HG03575 (cell line): ENCODE results near the gene FIBP.

Experiments used
- ATAC-seq: cut with Tn5 transposase; IDR thresholded peaks from one replicate; pipeline ENCODE4 v1.9.1; 2021; ENCODE audit not compliant: unreplicated experiment, insufficient number of reproducible peaks, low FRiP score; ENCODE audit errors: extremely low read depth

The FIBP gene

GRCh38 chr11:65873318-65874156 is 14.7 kb downstream of the FIBP start:
- no peak for ATAC-seq

GRCh38 chr11:65872586-65873317 is 15.5 kb downstream of the FIBP start, which contains the start of gene EFEMP2:
TSS of gene EFEMP2 (minus strand) at chr11:65872800. CDS start at chr11:65872354, 446 bp downstream.
- no peak for ATAC-seq

- no peak for ATAC-seq
Measured at GRCh38 chr11:65871811-65872548, 16.3 kb downstream of the FIBP start.

DNA sequence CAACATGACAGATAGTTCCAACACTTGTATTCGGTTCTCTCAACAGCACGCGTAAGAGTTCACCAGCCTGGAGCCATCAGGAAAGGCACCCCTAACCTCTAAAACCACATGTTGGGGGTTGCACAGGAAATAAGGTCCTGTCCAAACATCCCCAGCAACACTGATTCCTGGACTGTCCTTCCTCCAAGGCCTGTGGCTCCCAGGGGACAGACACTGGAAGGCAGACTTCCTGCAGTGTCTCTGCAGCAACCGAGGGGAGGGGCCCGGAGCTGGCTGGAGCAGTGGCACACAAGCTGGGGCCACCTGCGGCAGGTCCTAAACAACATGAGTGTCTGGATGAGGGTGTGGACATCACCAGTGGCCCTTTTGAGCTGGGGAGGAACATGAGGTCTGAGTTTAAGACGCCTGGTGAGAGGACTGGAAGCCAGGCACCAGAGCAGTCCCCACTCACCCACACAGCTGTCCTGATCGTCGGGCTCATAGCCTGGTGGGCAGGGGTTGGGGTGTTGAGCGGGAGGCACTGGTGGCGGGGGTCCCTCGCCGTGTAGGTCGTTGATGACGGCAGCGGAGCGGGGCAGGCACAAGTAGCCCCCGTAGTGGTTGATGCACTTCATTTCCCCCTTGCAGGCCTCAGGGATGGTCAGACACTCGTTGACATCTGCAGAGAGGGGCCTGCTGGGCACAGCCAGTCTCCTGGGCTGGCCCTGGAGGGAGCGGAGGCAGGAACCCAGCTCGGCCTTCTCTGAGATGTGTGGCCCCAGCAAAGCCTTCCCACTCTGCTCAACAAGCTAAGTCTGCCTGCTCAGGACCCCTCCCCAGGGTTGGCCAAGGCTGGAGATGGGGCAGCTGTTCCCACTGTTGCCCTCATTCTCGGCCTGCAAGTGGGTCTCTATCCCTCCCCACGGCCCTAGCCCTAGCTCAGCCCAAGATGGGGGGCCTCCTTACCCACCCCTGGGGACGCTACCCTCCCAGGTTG is 17.3 kb downstream of the FIBP start:
- ATAC-seq: no peak

DNA sequence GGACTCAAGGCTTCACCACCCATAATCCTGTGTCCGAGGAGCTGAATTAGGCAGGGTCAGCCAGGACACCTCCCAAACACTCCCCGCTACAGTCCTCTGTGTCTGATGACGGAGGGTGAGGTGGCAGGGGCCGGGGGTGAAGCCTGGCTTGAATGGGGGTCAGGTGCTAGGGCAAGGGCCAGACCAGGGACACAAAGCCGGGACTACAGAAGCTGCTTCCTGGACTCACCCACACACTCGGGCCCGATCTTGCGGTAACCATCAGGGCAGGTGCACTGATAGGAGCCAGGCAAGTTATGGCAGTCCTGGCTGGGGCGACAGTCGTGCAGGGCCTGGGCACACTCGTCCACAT is 18.0 kb downstream of the FIBP start:
- no peak for ATAC-seq

GRCh38 chr11:65869643-65870306 is 18.5 kb downstream of the FIBP start:
- no peak for ATAC-seq

DNA sequence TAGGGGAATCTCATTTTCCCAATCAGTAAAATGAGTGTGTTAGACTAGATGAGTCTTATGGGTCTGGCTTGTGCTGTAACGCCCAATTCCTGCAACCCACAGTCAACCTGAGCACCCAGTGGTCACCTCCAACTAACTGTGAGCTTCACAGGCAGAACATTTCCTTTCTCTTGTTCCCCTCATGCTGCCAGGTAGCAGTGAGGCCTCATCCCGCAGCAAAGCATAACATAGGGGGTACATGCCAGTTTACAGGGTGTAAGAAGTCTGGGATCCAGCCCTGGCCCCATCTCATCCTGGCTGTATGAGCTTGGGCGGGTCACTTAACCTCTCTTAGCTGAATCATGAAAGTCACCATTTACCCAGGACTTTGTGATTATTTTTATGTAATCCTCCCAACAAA is 19.4 kb downstream of the FIBP start:
- no peak for ATAC-seq

DNA sequence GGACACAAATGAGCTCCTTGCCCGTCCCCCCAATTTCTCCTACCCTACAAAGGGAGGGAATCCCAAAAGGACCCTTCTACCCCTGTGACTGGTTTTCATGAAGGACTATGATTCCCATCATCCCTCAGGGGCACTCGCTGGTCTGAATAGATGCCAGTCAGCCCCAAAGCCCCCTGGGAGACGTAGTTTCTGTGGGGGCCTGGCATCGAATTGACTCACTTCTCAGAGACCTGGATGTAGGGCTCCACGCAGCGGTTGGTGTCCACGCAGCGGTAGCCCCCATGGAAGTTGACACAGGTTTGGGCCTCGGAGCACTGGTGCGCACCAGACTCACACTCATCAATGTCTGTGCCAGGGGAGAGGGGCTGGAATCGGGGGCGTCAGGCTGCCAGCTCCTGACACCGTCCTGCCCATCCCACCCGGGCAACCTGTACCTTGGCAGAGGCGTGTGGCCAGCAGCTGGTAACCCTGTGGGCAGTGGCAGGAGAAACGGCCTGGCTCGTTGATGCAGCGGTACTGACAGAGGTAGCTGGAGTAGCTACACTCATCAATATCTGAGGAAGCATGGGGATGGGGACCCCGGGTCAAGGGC is 20.1 kb downstream of the FIBP start:
- no peak for ATAC-seq

- ATAC-seq: no peak
Measured at GRCh38 chr11:65867284-65868071, 20.8 kb downstream of the FIBP start.

GRCh38 chr11:65866509-65867283 is 21.6 kb downstream of the FIBP start:
- no peak for ATAC-seq

GRCh38 chr11:65865550-65866172 is 22.6 kb downstream of the FIBP start:
- ATAC-seq: no peak

GRCh38 chr11:65864706-65865471 is 23.4 kb downstream of the FIBP start:
- ATAC-seq: no peak

DNA sequence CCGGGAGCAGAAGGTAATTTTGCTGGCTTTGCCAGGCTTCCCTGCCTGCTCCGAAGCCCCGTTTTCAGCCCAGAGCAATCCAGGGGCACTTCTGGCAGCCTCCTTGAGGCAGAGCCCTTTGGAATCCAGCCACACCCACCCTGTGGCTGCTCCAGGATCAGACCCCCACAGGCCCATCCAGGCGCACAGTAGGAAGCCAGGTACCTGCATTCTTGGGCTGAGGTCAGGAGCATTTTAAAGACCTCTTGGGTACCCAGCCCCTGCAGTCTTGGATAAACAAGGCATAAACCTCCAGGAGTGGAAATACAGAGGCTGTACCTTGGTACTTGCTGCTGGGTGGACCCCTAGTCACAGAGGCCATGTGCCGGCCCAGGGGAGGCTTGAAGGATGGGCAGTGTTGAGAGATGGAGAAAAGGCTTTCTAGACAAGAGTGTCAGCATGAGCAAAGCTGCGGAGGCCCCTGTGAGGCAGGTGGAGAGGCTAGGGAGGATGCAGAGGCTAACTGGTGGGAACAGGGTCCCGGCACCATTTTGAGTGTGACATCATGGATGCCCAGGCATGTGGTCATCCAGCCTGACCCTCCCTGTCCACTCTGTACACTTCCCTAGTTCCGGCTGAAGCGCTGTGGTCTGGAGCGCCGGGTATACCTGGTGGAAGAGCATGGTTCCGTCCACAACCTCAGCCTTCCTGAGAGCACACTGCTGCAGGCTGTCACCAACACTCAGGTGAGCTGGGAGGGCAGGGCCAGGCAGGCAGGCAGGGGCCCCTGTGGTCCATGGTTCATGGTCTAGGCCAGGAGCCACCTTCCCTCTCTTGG is 24.2 kb downstream of the FIBP start:
- ATAC-seq: no peak
